ENCODE data around the gene RBBP8NL.
A peak's percentile ranks its signal among the peaks of the same experiment; 100 is the strongest.

The RBBP8NL gene

GRCh38 chr20:62371588-62372041 is 55.7 kb downstream of the RBBP8NL start:
- no peak overlapping the region for H3K4me3 ChIP-seq (ENCODE audit: low read length)

GRCh38 chr20:62370807-62371587 is 56.3 kb downstream of the RBBP8NL start:
- TF ChIP-seq ZNF274 (IDR thresholded peaks at IDR 0.05; ENCODE audit: low read depth, low read length), result no peak
- H3K4me3 ChIP-seq (ENCODE audit: low read length), result no peak overlapping the region

More at GRCh38 chr20:62371588-62372041, 55.7 kb downstream of the RBBP8NL start:
- TF ChIP-seq ZNF274 (IDR thresholded peaks at IDR 0.05; ENCODE audit: low read depth, low read length), result no peak

GRCh38 chr20:62370115-62370806 is 57.1 kb downstream of the RBBP8NL start:
- no peak overlapping the region for H3K4me3 ChIP-seq (ENCODE audit: low read length)
- no peak for TF ChIP-seq ZNF274 (IDR thresholded peaks at IDR 0.05; ENCODE audit: low read depth, low read length)

DNA sequence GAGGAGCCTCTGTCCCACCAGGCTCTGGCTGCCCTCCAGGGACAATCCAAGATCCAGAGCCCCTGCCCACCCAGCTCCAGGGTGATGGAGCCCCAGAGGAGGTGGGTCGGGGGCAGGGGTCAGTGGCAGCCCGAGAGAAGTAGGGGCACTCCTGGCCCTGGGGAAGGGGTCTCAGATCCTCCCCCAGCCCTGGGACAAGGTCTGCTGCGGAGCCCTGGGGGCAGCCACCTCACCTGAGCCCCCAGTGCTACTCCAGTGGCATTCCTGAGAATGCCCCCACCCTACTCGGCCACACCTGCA is 57.6 kb downstream of the RBBP8NL start:
- H3K4me3 ChIP-seq (ENCODE audit: low read length), result no peak overlapping the region
- no peak for TF ChIP-seq ZNF274 (IDR thresholded peaks at IDR 0.05; ENCODE audit: low read depth, low read length)

DNA sequence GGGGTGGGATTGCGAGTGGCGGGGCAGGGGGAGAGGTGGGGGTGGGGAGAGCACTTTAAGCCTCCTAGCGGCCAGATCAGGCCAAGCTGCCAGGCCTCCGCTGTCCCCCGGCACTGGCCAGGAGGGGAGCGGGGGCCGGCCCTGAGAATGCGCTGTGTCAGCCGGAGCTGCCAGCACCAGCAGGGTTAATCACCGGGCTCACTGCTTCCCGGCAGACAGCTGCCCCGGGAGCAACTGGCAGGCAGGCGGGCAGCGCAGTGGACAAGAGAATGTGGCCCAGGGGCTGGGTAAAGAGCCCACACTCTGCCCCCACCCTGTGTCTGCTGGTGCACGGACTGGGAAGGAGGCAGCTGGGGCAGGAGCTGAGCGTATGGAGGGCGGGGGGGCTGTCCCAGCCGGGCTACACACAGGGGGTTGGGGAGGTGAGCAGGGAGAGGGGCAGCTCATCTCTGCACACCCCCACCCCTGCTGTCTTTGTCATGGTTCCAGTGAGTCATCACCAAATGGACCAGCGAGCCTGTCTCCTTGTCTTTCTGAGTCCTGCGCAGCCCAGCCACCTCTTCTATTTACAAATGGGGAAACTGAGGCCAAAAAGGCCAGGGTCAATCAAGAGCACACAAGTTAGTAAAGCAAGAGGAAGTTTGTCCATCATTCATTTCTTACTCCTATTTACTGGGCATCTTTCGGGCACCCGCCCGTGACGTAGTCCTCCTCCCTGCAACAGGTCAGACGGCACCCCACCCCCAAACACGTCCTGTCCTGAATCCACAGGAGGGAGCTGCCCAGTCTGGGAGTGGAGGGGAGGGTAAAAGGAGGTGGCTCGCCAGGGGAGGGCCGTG is 58.1 kb downstream of the RBBP8NL start:
- H3K4me3 ChIP-seq (ENCODE audit: low read length), result no peak overlapping the region

DNA sequence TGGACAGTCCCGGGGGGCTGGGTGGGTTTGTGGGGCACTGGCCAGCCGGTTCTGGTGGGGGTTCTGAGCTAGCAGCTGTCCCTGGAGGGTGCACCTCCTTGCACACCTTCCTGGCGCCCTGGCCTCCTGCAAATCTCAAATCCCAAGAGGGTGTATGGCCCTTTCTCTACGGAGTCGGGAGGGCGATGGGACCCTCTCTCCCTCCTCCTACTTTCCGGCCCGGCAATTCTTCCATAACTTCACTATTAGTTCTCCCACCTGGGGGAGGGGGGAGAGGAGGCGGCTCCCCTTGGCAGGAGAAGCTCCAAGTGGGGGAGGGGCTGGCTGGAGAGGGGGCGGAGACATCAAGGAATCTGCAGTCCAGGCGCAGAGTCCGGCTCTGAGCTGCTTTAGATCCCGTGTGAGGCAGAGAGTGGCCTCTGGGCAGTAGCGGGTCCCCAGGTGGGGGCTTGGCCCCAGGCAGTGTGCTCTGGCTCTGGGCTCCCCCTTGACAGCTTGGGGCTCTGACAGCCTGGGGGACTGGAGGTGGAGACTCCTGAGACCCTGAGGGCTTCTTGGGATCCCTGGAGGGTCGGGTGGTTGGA is 58.9 kb downstream of the RBBP8NL start:
- no peak overlapping the region for H3K4me3 ChIP-seq (ENCODE audit: low read length)
- no peak for TF ChIP-seq ZNF274 (IDR thresholded peaks at IDR 0.05; ENCODE audit: low read depth, low read length)

More for the DNA sequence above, 58.1 kb downstream of the RBBP8NL start:
- no peak for TF ChIP-seq ZNF274 (IDR thresholded peaks at IDR 0.05; ENCODE audit: low read depth, low read length)

DNA sequence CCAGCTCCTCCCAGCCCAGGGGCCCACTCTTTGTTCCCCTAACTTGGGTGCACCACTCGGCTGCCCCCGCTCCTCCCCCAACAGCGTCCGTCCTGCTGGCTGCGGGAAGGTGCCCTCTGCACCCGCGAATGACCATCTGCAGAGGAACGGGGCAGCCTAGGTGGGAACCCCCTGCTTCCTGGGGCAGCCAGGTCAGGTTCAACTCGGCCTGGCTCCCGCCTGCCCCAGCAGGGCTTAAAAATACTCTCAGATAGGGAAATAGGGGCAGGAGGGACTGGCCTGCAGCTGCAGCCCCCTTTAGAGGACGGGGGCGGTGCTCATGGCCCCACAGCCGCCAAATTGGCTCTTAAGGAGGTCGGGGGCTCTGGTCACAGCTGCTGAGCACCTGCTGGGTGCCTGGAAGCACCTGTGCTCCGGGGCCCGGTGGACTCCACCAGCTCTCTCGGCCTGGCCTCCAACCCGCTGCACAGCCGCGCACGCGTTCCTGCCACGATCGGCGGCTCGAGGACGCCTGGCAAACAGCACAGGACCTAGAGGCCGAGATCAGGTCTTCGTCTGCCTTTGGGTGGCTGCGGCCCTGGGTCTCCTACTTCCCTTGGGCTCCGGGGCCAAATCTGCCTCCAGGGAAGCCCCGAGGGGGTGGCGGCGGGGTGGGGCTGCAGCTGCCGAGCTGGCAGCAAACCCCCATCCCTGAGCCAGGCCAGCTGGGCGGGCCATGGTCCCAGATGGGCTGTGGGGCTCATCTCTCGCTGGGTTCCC is 59.5 kb downstream of the RBBP8NL start:
- H3K4me3 ChIP-seq (ENCODE audit: low read length), result no peak overlapping the region; the same call in 1 of the 2 replicates
- TF ChIP-seq ZNF274 (IDR thresholded peaks at IDR 0.05; ENCODE audit: low read depth, low read length), result no peak

DNA sequence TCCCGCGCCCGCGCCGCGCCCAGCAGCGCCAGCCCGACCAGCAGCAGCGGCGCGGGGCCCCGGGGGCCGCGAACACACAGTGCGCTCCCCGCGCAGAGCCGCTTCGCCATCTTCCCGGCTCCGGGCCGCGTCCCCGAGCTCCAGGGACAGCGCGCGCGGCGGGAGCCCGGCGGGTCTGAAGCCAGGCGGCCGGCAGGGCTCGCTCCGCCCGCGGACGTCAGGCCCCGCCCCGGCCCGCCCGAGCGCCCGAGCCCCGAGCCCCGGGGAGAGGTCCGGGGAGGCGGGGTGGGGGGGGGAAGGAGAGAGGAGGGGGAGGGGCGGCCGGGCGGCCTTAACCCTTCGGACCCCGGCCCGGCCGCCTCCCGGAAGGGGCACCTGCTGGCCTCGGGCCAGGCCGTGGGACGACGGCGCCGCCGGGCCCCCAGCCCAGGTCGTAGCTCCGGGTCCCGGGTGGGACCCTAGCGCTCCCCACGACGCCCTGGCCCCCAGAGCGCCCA is 60.2 kb downstream of the RBBP8NL start, which contains the start of gene LAMA5:
TSS of gene LAMA5 (minus strand) at position 177 of the 497 bp plus-strand sequence. CDS start at position 110, 67 bp downstream.
- TF ChIP-seq ZNF274 (IDR thresholded peaks at IDR 0.05; ENCODE audit: low read depth, low read length), result no peak
- peak within 1 kb of the TSS; percentile 52; the same call in 1 of the 2 replicates for H3K4me3 ChIP-seq (ENCODE audit: low read length)

GRCh38 chr20:62366370-62367135 is 60.8 kb downstream of the RBBP8NL start:
- no peak for TF ChIP-seq ZNF274 (IDR thresholded peaks at IDR 0.05; ENCODE audit: low read depth, low read length)

DNA sequence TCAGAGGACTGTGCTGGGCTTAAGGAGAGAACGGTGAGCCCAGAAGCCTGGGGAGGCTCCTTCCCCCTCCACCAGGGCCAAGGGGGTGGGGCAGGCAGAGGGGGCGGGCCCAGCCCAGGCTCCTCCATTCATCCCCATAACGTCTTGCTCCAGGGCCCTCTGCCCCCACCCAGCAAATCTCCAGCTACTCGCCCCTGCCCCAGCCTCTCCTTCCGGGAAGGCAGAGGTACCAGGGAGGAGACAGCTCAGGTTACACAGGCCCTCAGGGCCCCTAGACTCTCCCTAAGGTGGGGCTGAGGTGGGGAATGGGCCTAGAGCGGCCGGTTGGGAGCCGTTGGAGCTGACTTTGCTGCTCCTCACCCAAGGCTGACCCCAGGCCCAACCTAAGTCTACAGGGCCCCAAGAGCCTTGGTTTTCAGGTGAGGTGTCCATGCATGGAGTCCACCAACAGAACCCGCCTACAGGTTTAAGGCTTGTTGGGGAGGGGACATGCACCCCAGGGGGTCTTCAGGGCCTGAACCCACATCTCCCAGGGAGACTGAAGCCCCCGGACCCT is 61.4 kb downstream of the RBBP8NL start:
- no peak for TF ChIP-seq ZNF274 (IDR thresholded peaks at IDR 0.05; ENCODE audit: low read depth, low read length)
- H3K4me3 ChIP-seq (ENCODE audit: low read length), result no peak overlapping the region

More at GRCh38 chr20:62366370-62367135, 60.8 kb downstream of the RBBP8NL start:
- H3K4me3 ChIP-seq (ENCODE audit: low read length), result peak overlapping the region; percentile 52; the same call in 1 of the 2 replicates

GRCh38 chr20:62364911-62365736 is 62.2 kb downstream of the RBBP8NL start:
- H3K4me3 ChIP-seq (ENCODE audit: low read length), result no peak overlapping the region
- TF ChIP-seq ZNF274 (IDR thresholded peaks at IDR 0.05; ENCODE audit: low read depth, low read length), result no peak
